HepG2 (cell line): ENCODE measurements around the gene VAT1L. TPM values are rescaled to one million over a fixed set of nuclear protein-coding genes. Genes with fewer than 3 reads are reported as not detected.

Experiments
- ATAC-seq: fragments of 200-7000 bp; cut with Tn5 transposase; 3 replicates; pipeline ENCODE4 v1.9.1; 2020; ENCODE audit warnings: mild to moderate bottlenecking, moderate library complexity
- BruUV-seq: library from RNA; stranded (reverse); fragments of 400-500 nt; replicated peaks from 2 replicates; lab custom pipeline; 2021; lab: Mats Ljungman, UMichigan
- CTCF ChIA-PET: fragments of 300-600 bp; formaldehyde crosslinking; extraction: SDS; loops from one replicate; lab custom pipeline; 2021; ENCODE audit warnings: low total read pairs, inconsistent platforms, low intra/inter-chr PET ratio; lab: Yijun Ruan, JAX
- POLR2A ChIA-PET: fragments of 350-600 bp; sonication (Branson Sonifier 250); formaldehyde crosslinking; loops from one replicate; lab custom pipeline; 2020; ENCODE audit warnings: antibody characterized with exemption, inconsistent platforms; lab: Yijun Ruan, JAX
- DNase-seq: peaks from one replicate; pipeline ENCODE4 v3.0.0-alpha.2; 2015; ENCODE audit warnings: low spot score
- FAIRE-seq: peaks from 3 replicates; lab custom pipeline; 2011; peaks lifted over from hg19 to GRCh38; lab: Jason Lieb, UNC
- H2AFZ ChIP-seq: one replicate; pipeline ENCODE4 v1.6.1; 2011; ENCODE audit warnings: low read length, inconsistent platforms
- H3K27ac ChIP-seq: fragments of 300-600 bp; 3 replicates; pipeline ENCODE4 v1.8.0; 2011; ENCODE audit warnings: mixed run types, mild to moderate bottlenecking, mixed read lengths, low read length, inconsistent platforms; ENCODE audit not compliant: insufficient read depth; ENCODE audit errors: extremely low read length
- H3K27me3 ChIP-seq, 2 experiments: fragments of 200-600 bp in 1 of 2; 2 replicates in 1 of 2; 3 replicates in 1 of 2; pipeline versions ENCODE4 v1.6.0 to v1.8.0; 2011; ENCODE audit warnings: low read length in 2 of 2, mild to moderate bottlenecking in 2 of 2, moderate library complexity in 2 of 2, inconsistent platforms in 1 of 2; ENCODE audit not compliant: insufficient read depth in 2 of 2, control insufficient read depth in 1 of 2
- H3K36me3 ChIP-seq, 2 experiments: fragments of 200-600 bp in 1 of 2; replicated peaks in 1 of 2; 2 replicates in 1 of 2; 3 replicates in 1 of 2; pipeline versions ENCODE4 v1.5.1 to v1.8.0; 2011; ENCODE audit warnings: low read length in 2 of 2, inconsistent platforms in 1 of 2; ENCODE audit not compliant: insufficient read depth in 2 of 2, control insufficient read depth in 1 of 2
- H3K4me1 ChIP-seq: 2 replicates; pipeline ENCODE4 v1.5.1; 2012; ENCODE audit warnings: low read length, inconsistent platforms; ENCODE audit not compliant: insufficient read depth
- H3K4me2 ChIP-seq: 2 replicates; pipeline ENCODE4 v1.6.0; 2011; ENCODE audit warnings: low read depth, low read length, inconsistent platforms
- H3K4me3 ChIP-seq, 3 experiments: fragments of 200-600 bp in 1 of 3; sonication (generic), shearing (Covaris generic) in 1 of 3; replicated peaks in 1 of 3; 2 replicates each; pipeline ENCODE4 v1.5.1; 2011 to 2016; ENCODE audit warnings: low read length in 3 of 3, inconsistent platforms in 2 of 3, low read depth in 2 of 3, mild to moderate bottlenecking in 2 of 3, control low read depth in 1 of 3, mixed read lengths in 1 of 3; ENCODE audit not compliant: insufficient read depth in 1 of 3
- H3K79me2 ChIP-seq: one replicate; pipeline ENCODE4 v1.6.1; 2011; ENCODE audit warnings: low read length, inconsistent platforms; ENCODE audit not compliant: insufficient read depth
- H3K9ac ChIP-seq: 2 replicates; pipeline ENCODE4 v1.6.0; 2011; ENCODE audit warnings: mild to moderate bottlenecking, low read depth, low read length, inconsistent platforms; ENCODE audit not compliant: insufficient read depth
- H3K9me3 ChIP-seq: 2 replicates; pipeline ENCODE4 v1.5.1; 2012; ENCODE audit warnings: mild to moderate bottlenecking, low read length
- H4K20me1 ChIP-seq: 2 replicates; pipeline ENCODE4 v1.6.0; 2011; ENCODE audit warnings: inconsistent platforms, mild to moderate bottlenecking, low read length, moderate library complexity; ENCODE audit not compliant: insufficient read depth
- AHR ChIP-seq: IDR thresholded peaks from 2 replicates; pipeline ENCODE4 v1.6.1; 2018; ENCODE audit warnings: missing genetic modification reagents, missing compliant biosample characterization
- ARHGAP35 ChIP-seq: sonication (generic); formaldehyde crosslinking; IDR thresholded peaks from 2 replicates; pipeline ENCODE4 v1.9.0; 2022; ENCODE audit warnings: mild to moderate bottlenecking, inconsistent platforms, moderate library complexity, missing genetic modification reagents, borderline replicate concordance
- BORCS8-MEF2B ChIP-seq: sonication (generic); formaldehyde crosslinking; IDR thresholded peaks from 2 replicates; pipeline ENCODE4 v1.8.0; 2022; ENCODE audit warnings: mild to moderate bottlenecking, missing genetic modification reagents
- ISX ChIP-seq: sonication (generic); formaldehyde crosslinking; conservative IDR thresholded peaks from 2 replicates; pipeline ENCODE4 v1.5.0; 2020; ENCODE audit warnings: missing genetic modification reagents
- PPARG ChIP-seq: conservative IDR thresholded peaks from 2 replicates; pipeline ENCODE4 v1.6.1; 2016; ENCODE audit warnings: missing biosample characterization, missing genetic modification reagents
- RARG ChIP-seq: sonication (generic); formaldehyde crosslinking; IDR thresholded peaks from 2 replicates; pipeline ENCODE4 v1.4.0; 2020; ENCODE audit warnings: low read depth, mild to moderate bottlenecking, missing genetic modification reagents
- SIX1 ChIP-seq: sonication (generic); formaldehyde crosslinking; IDR thresholded peaks from 2 replicates; pipeline ENCODE4 v1.4.0; 2020; ENCODE audit warnings: missing genetic modification reagents, borderline replicate concordance
- ZNF549 ChIP-seq: sonication (generic); formaldehyde crosslinking; IDR thresholded peaks from 2 replicates; pipeline ENCODE4 v1.5.0; 2020; ENCODE audit warnings: missing genetic modification reagents
- ZNF572 ChIP-seq: sonication (generic); formaldehyde crosslinking; IDR thresholded peaks from 2 replicates; pipeline ENCODE4 v1.5.1; 2020; ENCODE audit warnings: mild to moderate bottlenecking, missing genetic modification reagents
- ZNF577 ChIP-seq: sonication (generic); formaldehyde crosslinking; IDR thresholded peaks from 2 replicates; pipeline ENCODE4 v1.4.0; 2020; ENCODE audit warnings: mild to moderate bottlenecking, low read depth, missing genetic modification reagents, borderline replicate concordance
- ZSCAN21 ChIP-seq: sonication (generic); formaldehyde crosslinking; IDR thresholded peaks from 2 replicates; pipeline ENCODE4 v1.8.0; 2022; ENCODE audit warnings: mild to moderate bottlenecking, missing genetic modification reagents, moderate library complexity, borderline replicate concordance
- in situ Hi-C: cut with HindIII; loops from 2 replicates; pipeline ENCODE4 v1.10.0; 2017; ENCODE audit warnings: low pct_unique_long_range_greater_than_20kb; ENCODE audit not compliant: extremely low pct_ligation_motif_present
- intact Hi-C: fragments of 100-400 bp; cut with micrococcal nuclease; formaldehyde crosslinking; loops from one replicate; pipeline ENCODE4 v1.10.0; 2022; ENCODE audit not compliant: unreplicated experiment
- polyA plus RNA-seq, 8 experiments: library from polyadenylated mRNA; depleted of rRNA in 3 of 8; stranded (reverse) in 7 of 8; unstranded in 1 of 8; fragments of >200 nt; fragmentation: Illumina TruSeq in 4 of 8; extraction: Trizol in 4 of 8; gene quantifications; 2 replicates each; pipeline versions ENCODE4 v1.2.1 to v1.2.3, GENCODE V29; 2011 to 2016; ENCODE audit warnings: low read depth in 4 of 8, missing spikeins in 1 of 8, mixed read lengths in 1 of 8; ENCODE audit not compliant: insufficient read depth in 1 of 8
- total RNA-seq, 5 experiments: library from RNA; depleted of rRNA; stranded (reverse); fragments of >200 nt; fragmentation: Illumina TruSeq; extraction: Trizol; gene quantifications; 2 replicates each; pipeline ENCODE4 v1.2.3, GENCODE V29; 2016; ENCODE audit warnings: low read depth in 1 of 5
- TF ChIP-seq, protein P1 (sequence below): sonication (generic); formaldehyde crosslinking; conservative IDR thresholded peaks from 2 replicates; pipeline ENCODE4 v1.8.0; 2022; ENCODE audit warnings: low read depth, missing genetic modification reagents

VAT1L gene
- total and polyA plus RNA-seq, 2 of the 13 experiments (the other 11 are each of a cell fraction or from before 2014, with no cell fraction given) = not detected

- TF ChIP-seq AHR (CRISPR knock-in tag) (no peak), ZSCAN21 (CRISPR knock-in tag) (no peak)
Measured at GRCh38 chr16:77969861-77970260, 181.5 kb downstream of the VAT1L start (continued).

DNA sequence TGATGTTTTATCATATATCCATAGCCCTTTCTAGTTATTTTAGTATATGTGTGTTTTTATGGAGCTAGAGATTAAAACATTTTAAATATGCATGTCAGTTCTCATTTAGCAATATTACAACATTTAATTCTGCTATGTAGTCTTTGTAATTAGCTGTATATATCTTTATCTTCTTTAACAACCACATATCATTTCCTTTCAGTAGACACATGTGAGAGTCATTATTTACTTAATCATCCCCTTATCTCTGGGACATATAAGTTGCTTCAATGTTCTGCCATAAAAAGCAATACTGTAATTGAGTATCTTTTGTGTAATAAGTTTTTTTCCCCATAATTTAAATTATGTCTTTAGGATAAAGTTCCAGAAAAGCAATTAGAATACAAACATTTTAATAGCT, 182.0 kb downstream of the VAT1L start:
- Histone ChIP-seq H3K4me1 (no peaks in the 10 kb centered on the region), H3K36me3 (no peaks in the 10 kb centered on the region), H3K9me3 (no peaks in the 10 kb centered on the region), H3K27me3 (peaks cover 0 to 11% of the 10 kb centered on the region in 2 experiments; a peak in 2 of 5 replicates), H2AFZ (no peak overlapping the region), H4K20me1 (no peaks in the 10 kb centered on the region), H3K79me2 (no peaks in the 10 kb centered on the region), H3K27ac (no peak overlapping the region), H3K4me2 (no peak overlapping the region), H3K9ac (no peak overlapping the region), H3K4me3 (no peak overlapping the region)
- FAIRE-seq = no peak
- no peak for TF ChIP-seq PPARG
- TF ChIP-seq ZNF577 (CRISPR knock-in tag) = no peak
- TF ChIP-seq ISX (CRISPR knock-in tag) = no peak
- TF ChIP-seq, protein P1, sequence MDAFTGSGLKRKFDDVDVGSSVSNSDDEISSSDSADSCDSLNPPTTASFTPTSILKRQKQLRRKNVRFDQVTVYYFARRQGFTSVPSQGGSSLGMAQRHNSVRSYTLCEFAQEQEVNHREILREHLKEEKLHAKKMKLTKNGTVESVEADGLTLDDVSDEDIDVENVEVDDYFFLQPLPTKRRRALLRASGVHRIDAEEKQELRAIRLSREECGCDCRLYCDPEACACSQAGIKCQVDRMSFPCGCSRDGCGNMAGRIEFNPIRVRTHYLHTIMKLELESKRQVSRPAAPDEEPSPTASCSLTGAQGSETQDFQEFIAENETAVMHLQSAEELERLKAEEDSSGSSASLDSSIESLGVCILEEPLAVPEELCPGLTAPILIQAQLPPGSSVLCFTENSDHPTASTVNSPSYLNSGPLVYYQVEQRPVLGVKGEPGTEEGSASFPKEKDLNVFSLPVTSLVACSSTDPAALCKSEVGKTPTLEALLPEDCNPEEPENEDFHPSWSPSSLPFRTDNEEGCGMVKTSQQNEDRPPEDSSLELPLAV (CRISPR knock-in tag) = no peak
- no peak for TF ChIP-seq RARG (CRISPR knock-in tag)
- TF ChIP-seq ARHGAP35 (CRISPR knock-in tag) = no peak
- TF ChIP-seq ZNF549 (CRISPR knock-in tag) = no peak
- no peak for TF ChIP-seq ZNF572 (CRISPR knock-in tag)
- no peak for TF ChIP-seq SIX1 (CRISPR knock-in tag)
- no peak for TF ChIP-seq BORCS8-MEF2B (CRISPR knock-in tag)
- intact Hi-C loops = loop anchor here (2.0 kb wide), 1 partner anchor 734 kb away; no protein-coding TSS in a partner anchor
- ChIA-PET CTCF (interaction anchor here (3.7 kb wide), 1 partner anchor 294 kb away, joined by 83 read pairs; no protein-coding TSS in a partner anchor), POLR2A (no interaction called here)
- no peak for ATAC-seq
- in situ Hi-C loops = loop anchor here (5.0 to 25.0 kb wide), 3 partner anchors 183 to 733 kb away; partner anchors contain the start of gene VAT1L
- no peak for DNase-seq
- no TSS peak for BruUV-seq
